ENCODE results near the gene CCNK.

DNA sequence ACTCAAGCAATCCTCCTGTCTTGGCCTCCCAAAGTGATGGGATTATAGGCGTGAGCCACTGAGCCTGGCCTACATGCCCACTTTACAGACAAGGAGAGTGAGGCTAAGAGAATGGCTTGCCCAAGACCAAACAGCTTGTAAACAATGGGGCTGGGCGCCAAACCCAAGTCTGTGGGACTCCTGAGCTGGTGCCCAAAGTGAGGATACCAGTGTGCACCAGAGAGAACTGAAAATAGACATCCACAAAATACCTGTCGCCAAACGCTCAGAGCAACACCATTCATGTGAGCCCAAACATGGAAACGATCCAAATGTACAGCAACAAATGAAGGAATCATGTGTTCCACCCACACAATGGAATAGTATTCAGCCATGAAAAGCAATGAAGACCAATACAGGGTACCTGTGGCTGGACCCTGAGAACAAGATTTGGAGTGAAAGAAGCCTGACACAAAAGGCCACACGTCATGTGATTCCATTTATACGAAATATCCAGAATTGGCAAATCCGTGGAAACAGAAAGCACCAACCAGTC is 38.2 kb downstream of the CCNK start:
- no peak for TF ChIP-seq EP300 (IDR thresholded peaks at IDR 0.05; ENCODE audit: low read depth)
- TF ChIP-seq, protein P1, sequence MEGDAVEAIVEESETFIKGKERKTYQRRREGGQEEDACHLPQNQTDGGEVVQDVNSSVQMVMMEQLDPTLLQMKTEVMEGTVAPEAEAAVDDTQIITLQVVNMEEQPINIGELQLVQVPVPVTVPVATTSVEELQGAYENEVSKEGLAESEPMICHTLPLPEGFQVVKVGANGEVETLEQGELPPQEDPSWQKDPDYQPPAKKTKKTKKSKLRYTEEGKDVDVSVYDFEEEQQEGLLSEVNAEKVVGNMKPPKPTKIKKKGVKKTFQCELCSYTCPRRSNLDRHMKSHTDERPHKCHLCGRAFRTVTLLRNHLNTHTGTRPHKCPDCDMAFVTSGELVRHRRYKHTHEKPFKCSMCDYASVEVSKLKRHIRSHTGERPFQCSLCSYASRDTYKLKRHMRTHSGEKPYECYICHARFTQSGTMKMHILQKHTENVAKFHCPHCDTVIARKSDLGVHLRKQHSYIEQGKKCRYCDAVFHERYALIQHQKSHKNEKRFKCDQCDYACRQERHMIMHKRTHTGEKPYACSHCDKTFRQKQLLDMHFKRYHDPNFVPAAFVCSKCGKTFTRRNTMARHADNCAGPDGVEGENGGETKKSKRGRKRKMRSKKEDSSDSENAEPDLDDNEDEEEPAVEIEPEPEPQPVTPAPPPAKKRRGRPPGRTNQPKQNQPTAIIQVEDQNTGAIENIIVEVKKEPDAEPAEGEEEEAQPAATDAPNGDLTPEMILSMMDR (IDR thresholded peaks at IDR 0.05) = no peak

All from transverse colon (tissue), 3 donors.